Cardiac fibroblast (primary cell): ENCODE results near the gene MAGI2.

Experiments used
- DNase-seq, 2 donors: peaks; one replicate each; pipeline versions ENCODE4 v3.0.0 to v3.0.0-alpha.2; 2010; ENCODE audit warnings: low read depth in 2 of 2
- H3K4me3 ChIP-seq, 2 donors: replicated peaks in 1 of 2; 1 replicate in 1 of 2; 2 replicates in 1 of 2; pipeline ENCODE4 v1.5.1; 2011; ENCODE audit warnings: low read depth in 2 of 2, low read length in 2 of 2, mild to moderate bottlenecking in 2 of 2, moderate library complexity in 1 of 2
- TF ChIP-seq, protein P1 (sequence below): IDR thresholded peaks from one replicate; pipeline ENCODE4 v1.5.1; 2011; ENCODE audit warnings: low read depth, mild to moderate bottlenecking, low read length, inconsistent platforms

The MAGI2 gene

DNA sequence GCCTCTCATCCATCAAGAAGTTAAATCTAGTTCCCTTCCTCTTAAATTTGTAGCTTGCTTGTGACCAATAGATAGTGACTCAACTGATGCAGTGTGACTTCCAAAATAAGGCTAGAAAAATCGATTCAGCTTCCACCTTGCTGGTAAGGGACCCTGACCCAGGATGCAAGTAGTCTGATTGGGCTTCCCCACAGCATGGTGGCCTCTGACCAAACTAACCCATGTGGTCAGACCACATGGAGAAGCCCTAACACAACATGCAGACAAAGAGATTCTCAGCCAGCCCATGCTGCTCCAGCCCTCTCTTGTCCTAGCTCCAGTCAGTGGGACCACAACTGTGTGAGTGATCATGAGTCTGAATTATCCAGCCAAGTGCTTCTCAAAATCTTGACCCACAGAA, 710.8 kb downstream of the MAGI2 start:
- TF ChIP-seq, protein P1, sequence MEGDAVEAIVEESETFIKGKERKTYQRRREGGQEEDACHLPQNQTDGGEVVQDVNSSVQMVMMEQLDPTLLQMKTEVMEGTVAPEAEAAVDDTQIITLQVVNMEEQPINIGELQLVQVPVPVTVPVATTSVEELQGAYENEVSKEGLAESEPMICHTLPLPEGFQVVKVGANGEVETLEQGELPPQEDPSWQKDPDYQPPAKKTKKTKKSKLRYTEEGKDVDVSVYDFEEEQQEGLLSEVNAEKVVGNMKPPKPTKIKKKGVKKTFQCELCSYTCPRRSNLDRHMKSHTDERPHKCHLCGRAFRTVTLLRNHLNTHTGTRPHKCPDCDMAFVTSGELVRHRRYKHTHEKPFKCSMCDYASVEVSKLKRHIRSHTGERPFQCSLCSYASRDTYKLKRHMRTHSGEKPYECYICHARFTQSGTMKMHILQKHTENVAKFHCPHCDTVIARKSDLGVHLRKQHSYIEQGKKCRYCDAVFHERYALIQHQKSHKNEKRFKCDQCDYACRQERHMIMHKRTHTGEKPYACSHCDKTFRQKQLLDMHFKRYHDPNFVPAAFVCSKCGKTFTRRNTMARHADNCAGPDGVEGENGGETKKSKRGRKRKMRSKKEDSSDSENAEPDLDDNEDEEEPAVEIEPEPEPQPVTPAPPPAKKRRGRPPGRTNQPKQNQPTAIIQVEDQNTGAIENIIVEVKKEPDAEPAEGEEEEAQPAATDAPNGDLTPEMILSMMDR, result no peak
- no peak overlapping the region for H3K4me3 ChIP-seq
- no peak for DNase-seq

- DNase-seq, result no peak
- TF ChIP-seq, protein P1, result no peak
- no peak overlapping the region for H3K4me3 ChIP-seq
Observed at GRCh38 chr7:78736548-78736947, 716.9 kb downstream of the MAGI2 start.

- TF ChIP-seq, protein P1, result no peak
- peak in 1 of 2 donors; percentile 12 for DNase-seq
Observed at GRCh38 chr7:78734626-78735025, 718.8 kb downstream of the MAGI2 start.

DNA sequence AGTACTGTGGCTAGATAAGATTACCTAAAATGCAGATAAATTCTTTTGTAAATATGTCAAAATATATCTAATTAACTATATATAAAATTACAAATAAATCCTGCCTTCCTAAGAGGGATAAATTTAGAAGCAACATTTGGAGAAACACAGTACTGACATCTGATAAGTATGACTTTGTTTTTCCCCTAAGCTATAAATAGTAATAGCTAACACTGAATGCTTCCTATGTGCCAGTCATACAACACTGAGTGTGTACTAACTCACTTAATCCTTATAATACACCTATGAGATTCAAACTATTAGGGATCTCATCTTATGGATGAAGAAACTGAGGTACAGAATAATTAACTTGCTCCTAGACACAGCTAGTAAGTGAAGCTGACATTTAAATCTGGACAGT, 733.4 kb downstream of the MAGI2 start:
- DNase-seq, result no peak
- TF ChIP-seq, protein P1, result no peak
- no peak overlapping the region for H3K4me3 ChIP-seq

More at GRCh38 chr7:78734626-78735025, 718.8 kb downstream of the MAGI2 start:
- H3K4me3 ChIP-seq, result no peak overlapping the region

- no peak for DNase-seq
- TF ChIP-seq, protein P1, result no peak
- no peak overlapping the region for H3K4me3 ChIP-seq
Observed at GRCh38 chr7:78718212-78718611, 735.3 kb downstream of the MAGI2 start.

GRCh38 chr7:78716876-78717275, 736.6 kb downstream of the MAGI2 start:
- TF ChIP-seq, protein P1, result no peak
- DNase-seq, result no peak
- no peak overlapping the region for H3K4me3 ChIP-seq

DNA sequence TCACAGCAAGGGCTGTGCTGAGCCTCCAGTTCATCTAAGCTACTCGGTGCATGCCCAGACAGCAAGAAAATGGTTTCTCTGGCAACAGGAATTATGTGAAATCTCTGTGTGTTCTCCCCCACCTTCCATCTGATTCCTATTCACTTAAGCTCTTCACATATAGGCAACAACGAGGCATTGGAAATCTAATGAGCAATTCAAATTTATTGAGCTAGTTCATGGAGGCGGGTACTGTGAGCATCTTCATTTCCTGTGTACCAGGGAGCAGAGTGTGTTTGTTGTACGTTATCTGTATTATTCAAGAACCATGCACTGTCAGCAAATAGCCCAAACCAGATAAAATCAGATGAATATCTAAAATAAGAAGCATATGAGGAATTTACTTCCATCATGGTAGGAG, 739.1 kb downstream of the MAGI2 start:
- no peak for DNase-seq
- H3K4me3 ChIP-seq, result no peak overlapping the region
- TF ChIP-seq, protein P1, result no peak
